Thyroid gland (tissue), 4 donors: Measurements from ENCODE around the gene KIAA1671.

Experiments used
- POLR2A ChIP-seq, 2 donors: fragments of 450-650 bp; IDR thresholded peaks; one replicate each; pipeline ENCODE4 v1.6.1; 2017; ENCODE audit warnings: antibody characterized with exemption in 2 of 2, mild to moderate bottlenecking in 2 of 2, moderate library complexity in 1 of 2
- TF ChIP-seq, protein P1 (sequence below), 6 experiments: fragments of 200-600 bp in 3 of 6; fragments of 450-650 bp in 3 of 6; sonication (generic) in 3 of 6; IDR thresholded peaks; one replicate each; pipeline ENCODE4 v1.5.1; 2016 to 2019; ENCODE audit warnings: antibody characterized with exemption in 6 of 6, mild to moderate bottlenecking in 2 of 6, inconsistent platforms in 1 of 6, moderate library complexity in 1 of 6

DNA sequence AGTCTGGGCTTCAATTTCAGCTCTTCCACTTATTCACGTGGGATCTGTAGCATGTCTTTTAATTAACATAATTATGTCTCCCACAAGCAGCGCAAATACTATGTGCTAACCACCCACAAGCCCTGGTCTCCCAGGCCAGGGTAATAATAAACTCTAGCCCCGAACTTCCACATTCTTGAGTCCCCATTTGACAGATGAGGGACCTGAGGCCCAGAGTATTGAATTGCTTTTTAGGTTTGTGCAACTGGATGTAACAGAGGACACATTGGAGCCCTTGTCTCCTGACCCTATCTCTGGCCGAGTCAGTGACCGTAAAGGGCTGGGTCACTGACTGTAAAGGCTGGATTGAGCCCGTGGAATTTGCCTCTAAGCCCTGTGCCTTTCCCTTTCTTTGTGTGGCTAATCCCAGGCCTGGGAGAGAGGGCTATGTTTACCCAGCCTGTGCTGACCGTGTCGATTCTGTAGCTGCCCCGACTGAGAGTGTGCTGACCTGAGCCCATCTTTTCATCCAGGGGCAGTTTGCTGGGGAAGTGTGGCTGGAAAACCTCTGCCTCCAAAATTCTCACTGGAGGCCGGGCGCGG is 270.8 kb downstream of the KIAA1671 start:
- TF ChIP-seq, protein P1, sequence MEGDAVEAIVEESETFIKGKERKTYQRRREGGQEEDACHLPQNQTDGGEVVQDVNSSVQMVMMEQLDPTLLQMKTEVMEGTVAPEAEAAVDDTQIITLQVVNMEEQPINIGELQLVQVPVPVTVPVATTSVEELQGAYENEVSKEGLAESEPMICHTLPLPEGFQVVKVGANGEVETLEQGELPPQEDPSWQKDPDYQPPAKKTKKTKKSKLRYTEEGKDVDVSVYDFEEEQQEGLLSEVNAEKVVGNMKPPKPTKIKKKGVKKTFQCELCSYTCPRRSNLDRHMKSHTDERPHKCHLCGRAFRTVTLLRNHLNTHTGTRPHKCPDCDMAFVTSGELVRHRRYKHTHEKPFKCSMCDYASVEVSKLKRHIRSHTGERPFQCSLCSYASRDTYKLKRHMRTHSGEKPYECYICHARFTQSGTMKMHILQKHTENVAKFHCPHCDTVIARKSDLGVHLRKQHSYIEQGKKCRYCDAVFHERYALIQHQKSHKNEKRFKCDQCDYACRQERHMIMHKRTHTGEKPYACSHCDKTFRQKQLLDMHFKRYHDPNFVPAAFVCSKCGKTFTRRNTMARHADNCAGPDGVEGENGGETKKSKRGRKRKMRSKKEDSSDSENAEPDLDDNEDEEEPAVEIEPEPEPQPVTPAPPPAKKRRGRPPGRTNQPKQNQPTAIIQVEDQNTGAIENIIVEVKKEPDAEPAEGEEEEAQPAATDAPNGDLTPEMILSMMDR (IDR thresholded peaks at IDR 0.05) = no peak
- TF ChIP-seq POLR2A (IDR thresholded peaks at IDR 0.05) = no peak
